ENCODE measurements around the gene ATAD1. TPM values are rescaled to one million over a fixed set of nuclear protein-coding genes. Genes with fewer than 3 reads are reported as not detected.
A peak's percentile ranks its signal among the peaks of the same experiment; 100 is the strongest.

Gene ATAD1
- total RNA-seq, 1 experiment from 2014 or later: 48.6 TPM

GRCh38 chr10:87863053-87863943 lies 45.3 kb upstream of the ATAD1 start, which contains the start of the genes KLLN and PTEN:
KLLN (minus strand) TSS chr10:87863533; CDS start chr10:87862487, 1,046 bp downstream.
PTEN (plus strand) TSS chr10:87863625; CDS start chr10:87864470, 845 bp downstream.
- POLR2A ChIA-PET (ENCODE audit: low non-redundant PET): no interaction called here
- intact Hi-C loops (cut with micrococcal nuclease; ENCODE audit: unreplicated experiment): loop anchor here (5.0 to 10.0 kb wide), 3 partner anchors 112 to 689 kb away; partner anchors contain the start of gene PAPSS2
- TF ChIP-seq, protein P1, sequence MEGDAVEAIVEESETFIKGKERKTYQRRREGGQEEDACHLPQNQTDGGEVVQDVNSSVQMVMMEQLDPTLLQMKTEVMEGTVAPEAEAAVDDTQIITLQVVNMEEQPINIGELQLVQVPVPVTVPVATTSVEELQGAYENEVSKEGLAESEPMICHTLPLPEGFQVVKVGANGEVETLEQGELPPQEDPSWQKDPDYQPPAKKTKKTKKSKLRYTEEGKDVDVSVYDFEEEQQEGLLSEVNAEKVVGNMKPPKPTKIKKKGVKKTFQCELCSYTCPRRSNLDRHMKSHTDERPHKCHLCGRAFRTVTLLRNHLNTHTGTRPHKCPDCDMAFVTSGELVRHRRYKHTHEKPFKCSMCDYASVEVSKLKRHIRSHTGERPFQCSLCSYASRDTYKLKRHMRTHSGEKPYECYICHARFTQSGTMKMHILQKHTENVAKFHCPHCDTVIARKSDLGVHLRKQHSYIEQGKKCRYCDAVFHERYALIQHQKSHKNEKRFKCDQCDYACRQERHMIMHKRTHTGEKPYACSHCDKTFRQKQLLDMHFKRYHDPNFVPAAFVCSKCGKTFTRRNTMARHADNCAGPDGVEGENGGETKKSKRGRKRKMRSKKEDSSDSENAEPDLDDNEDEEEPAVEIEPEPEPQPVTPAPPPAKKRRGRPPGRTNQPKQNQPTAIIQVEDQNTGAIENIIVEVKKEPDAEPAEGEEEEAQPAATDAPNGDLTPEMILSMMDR (conservative IDR thresholded peaks at IDR 0.05; ENCODE audit: low read depth, low read length): no peak
- no peak for TF ChIP-seq EZH2 (IDR thresholded peaks at IDR 0.05; ENCODE audit: borderline replicate concordance, low read depth, low read length, poor library complexity, severe bottlenecking)

DNA sequence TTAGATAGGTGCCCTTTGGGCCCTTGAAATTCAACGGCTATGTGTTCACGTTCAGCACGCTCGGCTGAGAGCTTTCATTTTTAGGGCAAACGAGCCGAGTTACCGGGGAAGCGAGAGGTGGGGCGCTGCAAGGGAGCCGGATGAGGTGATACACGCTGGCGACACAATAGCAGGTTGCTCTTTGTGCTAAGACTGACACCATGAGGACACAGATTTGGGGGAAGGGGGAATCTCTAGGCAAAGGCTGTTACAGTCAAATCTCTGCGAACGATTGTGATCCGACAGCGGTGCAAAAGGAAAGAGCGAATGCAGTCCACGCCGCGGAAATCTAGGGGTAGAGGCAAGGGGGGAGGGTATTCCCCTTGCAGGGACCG lies 44.6 kb upstream of the ATAD1 start:
- intact Hi-C loops (cut with micrococcal nuclease; ENCODE audit: unreplicated experiment): loop anchor here (5.0 to 10.0 kb wide), 3 partner anchors 112 to 690 kb away; partner anchors contain the start of gene PAPSS2
- no peaks in the 10 kb centered on the region for H3K36me3 ChIP-seq (ENCODE audit: insufficient read depth, low read length, poor library complexity, severe bottlenecking)
- no peaks in the 10 kb centered on the region for H3K9me3 ChIP-seq (ENCODE audit: low read depth, low read length, poor library complexity, severe bottlenecking)
- ChIA-PET POLR2A (ENCODE audit: low non-redundant PET) (no interaction called here), CTCF (interaction anchor here (1.3 to 1.7 kb wide), 2 partner anchors 251 to 527 kb away, joined by 4 to 14 read pairs; no protein-coding TSS in a partner anchor)
- no peaks in the 10 kb centered on the region for H3K27me3 ChIP-seq (replicated peaks; ENCODE audit: insufficient read depth, low read depth, low read length, poor library complexity)
- H3K4me3 ChIP-seq (ENCODE audit: low read depth, low read length, poor library complexity, severe bottlenecking): peak overlapping the region; percentile 80
- H3K4me1 ChIP-seq (ENCODE audit: insufficient read depth, low read length, poor library complexity, severe bottlenecking): peaks cover 5% of the 10 kb centered on the region
- H3K27ac ChIP-seq (ENCODE audit: low read depth, low read length, poor library complexity, severe bottlenecking): peak overlapping the region; percentile 91
- DNase-seq (ENCODE audit: low spot score): no peak
- TF ChIP-seq EZH2 (IDR thresholded peaks at IDR 0.05; ENCODE audit: borderline replicate concordance, low read depth, low read length, poor library complexity, severe bottlenecking): no peak
- TF ChIP-seq, protein P1 (conservative IDR thresholded peaks at IDR 0.05; ENCODE audit: low read depth, low read length): no peak
- BruUV-seq (replicated peaks): no TSS peak

More at GRCh38 chr10:87863053-87863943, 45.3 kb upstream of the ATAD1 start, which contains the start of the genes KLLN and PTEN:
- Histone ChIP-seq H3K4me1 (ENCODE audit: insufficient read depth, low read length, poor library complexity, severe bottlenecking) (peaks cover 11% of the 10 kb centered on the region), H3K27ac (ENCODE audit: low read depth, low read length, poor library complexity, severe bottlenecking) (peak within 1 kb of the TSS; percentile 91), H3K27me3 (replicated peaks; ENCODE audit: insufficient read depth, low read depth, low read length, poor library complexity) (no peaks in the 10 kb centered on the region), H3K9me3 (ENCODE audit: low read depth, low read length, poor library complexity, severe bottlenecking) (no peaks in the 10 kb centered on the region), H3K36me3 (ENCODE audit: insufficient read depth, low read length, poor library complexity, severe bottlenecking) (no peaks in the 10 kb centered on the region), H3K4me3 (ENCODE audit: low read depth, low read length, poor library complexity, severe bottlenecking) (peak within 1 kb of the TSS; percentile 80)
- no TSS peak for BruUV-seq (replicated peaks)
- peak; percentile 95 for DNase-seq (ENCODE audit: low spot score)
- CTCF ChIA-PET: interaction anchor here (0.6 to 1.7 kb wide), 3 partner anchors 251 to 924 kb away, joined by 4 to 14 read pairs (median 5); no protein-coding TSS in a partner anchor

- POLR2A ChIA-PET (ENCODE audit: low non-redundant PET): interaction anchor here (0.6 to 0.7 kb wide), 2 partner anchors 10 to 1110 kb away, joined by 3 to 4 read pairs; no protein-coding TSS in a partner anchor
Observed at GRCh38 chr10:87861953-87862678, 44.1 kb upstream of the ATAD1 start.

More at GRCh38 chr10:87861953-87862678, 44.1 kb upstream of the ATAD1 start:
- intact Hi-C loops (cut with micrococcal nuclease; ENCODE audit: unreplicated experiment): loop anchor here (2.0 to 10.0 kb wide), 4 partner anchors 113 to 690 kb away; partner anchors contain the start of gene PAPSS2
- peak; percentile 97 for DNase-seq (ENCODE audit: low spot score)
- TF ChIP-seq EZH2 (IDR thresholded peaks at IDR 0.05; ENCODE audit: borderline replicate concordance, low read depth, low read length, poor library complexity, severe bottlenecking): no peak
- TF ChIP-seq, protein P1 (conservative IDR thresholded peaks at IDR 0.05; ENCODE audit: low read depth, low read length): no peak
- peak overlapping the region; percentile 80 for H3K4me3 ChIP-seq (ENCODE audit: low read depth, low read length, poor library complexity, severe bottlenecking)
- H3K27me3 ChIP-seq (replicated peaks; ENCODE audit: insufficient read depth, low read depth, low read length, poor library complexity): no peaks in the 10 kb centered on the region
- BruUV-seq (replicated peaks): no TSS peak
- H3K9me3 ChIP-seq (ENCODE audit: low read depth, low read length, poor library complexity, severe bottlenecking): no peaks in the 10 kb centered on the region
- CTCF ChIA-PET: interaction anchor here (1.3 to 1.7 kb wide), 2 partner anchors 252 to 527 kb away, joined by 4 to 14 read pairs; no protein-coding TSS in a partner anchor
- no peaks in the 10 kb centered on the region for H3K36me3 ChIP-seq (ENCODE audit: insufficient read depth, low read length, poor library complexity, severe bottlenecking)
- peak overlapping the region; percentile 91 for H3K27ac ChIP-seq (ENCODE audit: low read depth, low read length, poor library complexity, severe bottlenecking)
- peaks cover 5% of the 10 kb centered on the region for H3K4me1 ChIP-seq (ENCODE audit: insufficient read depth, low read length, poor library complexity, severe bottlenecking)
